ENCODE measurements around the gene BSG.
"Not testable (repeated sequence)": the region's sequence is repeated elsewhere in the genome, so short reads cannot be mapped to it uniquely, and the experiment has no call there.

The BSG gene

DNA sequence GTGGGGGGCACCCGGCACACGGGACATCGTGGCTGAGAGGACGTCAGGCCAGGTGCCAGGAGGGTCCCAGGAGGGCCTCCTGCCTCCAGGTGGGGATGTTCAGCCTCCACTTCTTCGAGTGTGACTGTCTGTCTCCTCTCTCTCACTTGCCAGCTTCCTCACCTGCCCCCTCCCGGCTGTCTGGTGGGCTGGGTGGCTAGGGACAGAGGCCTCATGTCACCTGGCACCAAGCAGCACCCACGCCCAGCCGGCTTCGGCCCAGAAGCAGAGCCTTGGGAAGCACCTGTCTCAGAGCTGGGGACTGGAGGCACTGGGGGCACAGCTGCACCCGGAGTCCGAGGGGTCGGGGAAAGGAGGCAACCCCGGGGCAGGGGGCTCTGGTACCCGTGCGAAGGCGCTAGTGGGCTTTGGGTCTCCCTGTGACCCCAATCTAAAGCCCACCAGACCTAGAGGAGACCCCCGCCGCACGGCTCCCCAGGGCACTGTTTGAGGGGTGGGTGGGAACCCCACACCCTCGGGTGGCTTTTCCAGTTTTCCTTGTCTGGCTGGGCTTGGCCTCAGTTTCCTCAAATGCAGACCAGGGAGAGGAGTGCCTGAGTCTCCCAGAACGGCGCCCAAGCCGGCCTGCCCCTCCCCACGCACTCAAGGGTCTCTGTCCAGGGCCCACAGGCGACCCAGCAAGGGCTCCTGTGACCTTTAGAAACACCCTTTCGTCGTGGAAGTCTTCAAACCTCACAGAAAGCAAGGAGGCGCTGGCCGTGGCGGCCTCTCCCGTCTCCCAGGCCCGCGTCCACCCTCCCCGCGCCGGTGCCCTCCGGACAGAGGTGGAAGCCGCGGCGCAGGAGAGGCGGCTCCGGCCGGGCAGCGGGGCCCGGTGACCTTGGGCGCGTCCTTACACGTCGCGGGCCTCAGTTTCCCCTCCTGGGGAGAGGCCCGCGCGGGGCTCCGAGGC is 16.6 kb downstream of the BSG start:
- no peak for DNase-seq

DNA sequence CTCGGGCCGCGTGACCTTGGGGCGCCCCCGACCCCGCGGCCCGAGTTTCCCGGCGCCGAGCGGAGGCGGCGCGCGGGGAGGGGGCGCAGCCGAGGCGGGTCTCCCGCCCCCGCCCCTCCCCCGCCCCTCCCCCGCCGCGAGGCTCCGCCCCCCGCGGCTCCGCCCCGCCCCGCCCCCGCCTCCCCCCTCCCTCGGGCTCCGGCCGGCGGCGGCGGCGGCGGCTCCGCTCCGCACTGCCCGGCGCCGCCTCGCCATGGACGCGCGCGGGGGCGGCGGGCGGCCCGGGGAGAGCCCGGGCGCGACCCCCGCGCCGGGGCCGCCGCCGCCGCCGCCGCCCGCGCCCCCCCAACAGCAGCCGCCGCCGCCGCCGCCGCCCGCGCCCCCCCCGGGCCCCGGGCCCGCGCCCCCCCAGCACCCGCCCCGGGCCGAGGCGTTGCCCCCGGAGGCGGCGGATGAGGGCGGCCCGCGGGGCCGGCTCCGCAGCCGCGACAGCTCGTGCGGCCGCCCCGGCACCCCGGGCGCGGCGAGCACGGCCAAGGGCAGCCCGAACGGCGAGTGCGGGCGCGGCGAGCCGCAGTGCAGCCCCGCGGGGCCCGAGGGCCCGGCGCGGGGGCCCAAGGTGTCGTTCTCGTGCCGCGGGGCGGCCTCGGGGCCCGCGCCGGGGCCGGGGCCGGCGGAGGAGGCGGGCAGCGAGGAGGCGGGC is 17.4 kb downstream of the BSG start, which contains the start of gene HCN2:
TSS of gene HCN2 (plus strand) at position 189 of the 703 bp plus-strand sequence. CDS start at position 254, 65 bp downstream.
- no peak for DNase-seq

DNA sequence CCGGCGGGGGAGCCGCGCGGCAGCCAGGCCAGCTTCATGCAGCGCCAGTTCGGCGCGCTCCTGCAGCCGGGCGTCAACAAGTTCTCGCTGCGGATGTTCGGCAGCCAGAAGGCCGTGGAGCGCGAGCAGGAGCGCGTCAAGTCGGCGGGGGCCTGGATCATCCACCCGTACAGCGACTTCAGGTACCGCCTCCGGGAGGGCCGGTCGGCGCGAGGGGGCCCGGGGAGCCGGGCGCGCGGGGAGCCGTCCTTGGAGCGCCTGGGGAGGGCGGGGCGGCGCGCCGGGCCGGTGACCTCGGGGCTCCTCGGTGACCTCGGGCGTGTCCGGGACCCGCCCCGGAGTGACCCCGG is 18.0 kb downstream of the BSG start:
- DNase-seq: no peak

DNA sequence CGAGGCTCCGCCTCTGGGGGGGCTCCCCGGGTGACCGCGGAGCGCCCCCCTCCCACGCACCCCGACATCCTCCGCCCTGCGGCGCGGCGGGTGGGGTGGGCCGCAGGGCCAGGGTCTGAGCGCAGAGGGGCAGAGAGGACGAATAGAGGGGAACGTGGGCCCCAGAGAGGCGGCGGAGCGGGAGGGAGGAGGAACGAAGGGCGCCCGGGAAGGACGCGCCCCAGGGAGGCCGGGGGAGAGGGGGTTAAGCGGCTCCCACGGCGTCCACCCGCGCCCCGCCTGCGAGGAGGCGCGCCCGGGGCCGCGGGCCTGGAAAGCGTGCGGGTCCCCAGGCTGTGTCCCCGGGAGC is 18.3 kb downstream of the BSG start:
- no peak for DNase-seq

DNA sequence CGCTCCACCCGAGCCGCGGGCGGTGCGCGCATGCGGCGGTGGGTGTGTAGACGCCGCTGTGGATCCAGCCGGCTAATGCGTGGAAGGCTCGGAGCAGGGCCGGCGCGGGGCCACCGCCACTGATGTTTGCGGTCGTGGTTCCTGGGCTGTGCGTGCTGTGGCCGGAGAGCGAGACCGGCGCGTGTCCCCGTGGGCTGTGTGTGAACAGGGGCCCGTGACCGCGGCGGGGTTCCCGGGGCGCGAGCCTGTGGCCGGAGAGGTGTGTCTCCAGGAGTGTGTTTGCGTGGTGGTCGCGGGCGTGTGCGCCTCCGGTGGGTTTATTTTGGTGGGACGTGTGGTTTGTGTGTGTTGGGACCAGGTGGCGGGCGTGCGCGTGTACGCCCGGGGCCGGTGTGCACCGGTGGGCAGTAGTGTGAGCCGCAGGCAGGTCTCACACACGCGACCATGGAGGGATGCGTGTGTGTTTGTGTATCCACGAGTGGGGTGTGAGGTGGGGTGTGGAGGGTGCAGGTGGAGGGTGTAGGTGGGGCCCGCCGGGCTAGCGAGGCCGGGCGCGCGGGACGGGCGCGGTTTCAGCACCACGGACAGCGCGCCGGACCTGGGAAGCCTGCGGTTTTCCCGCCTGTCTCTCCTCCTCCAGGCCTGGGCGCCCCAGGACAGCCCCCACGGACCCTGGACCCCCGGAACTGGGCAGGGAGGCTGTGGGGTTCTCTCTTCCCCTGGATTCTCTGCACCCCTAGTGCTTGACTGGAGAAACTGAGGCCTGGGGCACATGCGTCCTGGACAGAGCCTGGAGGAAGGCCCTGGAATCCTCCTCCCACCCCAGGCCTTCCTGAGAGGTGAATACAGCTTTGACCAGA is 18.9 kb downstream of the BSG start:
- DNase-seq: no peak

DNA sequence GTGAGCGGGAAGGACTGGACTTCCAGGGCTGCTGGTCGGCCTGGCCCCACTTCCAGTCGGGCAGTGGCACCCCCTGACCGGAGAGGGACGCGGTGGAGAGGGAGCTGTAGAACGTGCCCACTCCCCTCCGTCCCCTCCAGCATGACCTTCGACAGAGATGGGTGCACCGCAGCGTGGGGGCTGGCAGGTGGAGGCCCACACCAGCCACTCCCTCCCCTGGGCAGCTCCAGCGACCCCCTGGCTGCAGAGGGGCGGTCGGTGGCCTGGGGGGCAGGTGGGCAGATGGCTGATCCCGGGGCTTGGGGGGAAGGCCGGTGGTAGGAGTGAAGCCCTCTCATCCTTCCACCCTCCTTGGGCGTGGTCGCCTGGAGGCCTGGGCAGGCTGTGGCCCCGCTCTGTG is 19.7 kb downstream of the BSG start:
- no peak for DNase-seq

DNA sequence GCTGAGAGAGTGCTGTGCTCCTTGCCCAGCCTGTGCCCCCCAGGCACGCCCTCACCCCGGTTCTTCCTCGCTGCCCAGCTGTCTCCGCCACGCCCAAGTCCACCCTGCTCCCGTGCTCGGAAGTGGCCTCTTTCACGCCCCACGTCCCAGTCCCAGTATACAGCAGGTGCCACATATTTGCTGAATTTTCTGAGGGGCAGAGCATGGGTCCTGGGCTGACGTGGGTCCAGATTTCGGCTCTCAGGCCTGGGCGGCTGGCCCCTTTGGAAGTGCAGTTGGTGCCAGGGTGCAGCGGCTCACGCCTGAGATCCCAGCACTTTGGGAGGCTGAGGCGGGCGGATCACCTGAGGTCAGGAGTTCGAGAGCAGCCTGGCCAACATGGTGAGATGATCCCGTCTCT is 20.7 kb downstream of the BSG start:
- DNase-seq: no peak

DNA sequence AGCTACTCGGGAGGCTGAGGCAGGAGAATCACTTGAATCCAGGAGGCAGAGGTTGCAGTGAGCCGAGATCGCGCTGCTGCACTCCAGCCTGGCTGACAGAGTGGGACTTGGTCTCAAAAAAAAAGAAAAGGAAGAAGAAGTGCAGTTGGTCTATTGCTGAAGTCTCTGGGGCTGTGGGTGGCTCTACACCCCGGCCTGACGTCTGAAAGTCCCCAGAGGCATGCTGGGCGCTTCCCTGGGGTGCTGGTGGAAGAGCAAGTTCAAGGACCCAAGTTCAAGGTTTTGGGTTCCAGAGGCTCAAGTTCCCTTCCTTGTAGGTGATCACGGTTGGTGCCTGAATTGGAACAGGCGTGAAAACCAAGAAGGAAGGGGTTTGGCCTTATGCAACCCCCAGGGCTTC is 21.1 kb downstream of the BSG start:
- no peak for DNase-seq

DNA sequence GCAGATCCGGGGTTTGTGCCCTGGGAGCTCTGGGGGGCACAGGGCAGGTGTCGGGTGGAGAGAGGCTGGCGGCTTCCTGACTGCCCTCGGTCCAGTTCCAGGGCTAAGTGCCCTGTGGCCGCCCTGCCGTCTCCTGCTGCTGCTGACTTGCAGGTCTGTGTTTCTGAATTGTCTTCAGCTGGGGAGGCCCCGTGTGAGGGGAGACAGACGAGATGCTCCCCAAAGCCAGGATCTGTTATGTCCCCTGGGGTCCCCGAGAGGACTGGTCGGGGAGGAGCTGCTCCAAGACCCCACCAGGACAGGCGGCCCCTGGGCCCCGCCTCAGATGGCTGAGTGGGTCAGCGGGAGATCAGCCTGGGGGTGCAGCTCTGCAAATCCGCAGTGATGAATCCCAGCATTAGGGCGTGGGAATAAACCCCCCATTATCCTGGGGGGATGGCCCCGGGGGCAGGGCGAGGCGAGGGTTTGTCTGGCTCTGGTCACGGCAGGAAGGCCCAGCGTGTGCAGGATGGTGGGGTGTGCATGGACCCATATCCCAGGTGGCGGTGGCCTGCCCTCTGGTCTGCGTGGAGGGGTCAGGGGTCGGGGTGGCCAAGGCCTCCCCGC is 22.0 kb downstream of the BSG start:
- DNase-seq: no peak

DNA sequence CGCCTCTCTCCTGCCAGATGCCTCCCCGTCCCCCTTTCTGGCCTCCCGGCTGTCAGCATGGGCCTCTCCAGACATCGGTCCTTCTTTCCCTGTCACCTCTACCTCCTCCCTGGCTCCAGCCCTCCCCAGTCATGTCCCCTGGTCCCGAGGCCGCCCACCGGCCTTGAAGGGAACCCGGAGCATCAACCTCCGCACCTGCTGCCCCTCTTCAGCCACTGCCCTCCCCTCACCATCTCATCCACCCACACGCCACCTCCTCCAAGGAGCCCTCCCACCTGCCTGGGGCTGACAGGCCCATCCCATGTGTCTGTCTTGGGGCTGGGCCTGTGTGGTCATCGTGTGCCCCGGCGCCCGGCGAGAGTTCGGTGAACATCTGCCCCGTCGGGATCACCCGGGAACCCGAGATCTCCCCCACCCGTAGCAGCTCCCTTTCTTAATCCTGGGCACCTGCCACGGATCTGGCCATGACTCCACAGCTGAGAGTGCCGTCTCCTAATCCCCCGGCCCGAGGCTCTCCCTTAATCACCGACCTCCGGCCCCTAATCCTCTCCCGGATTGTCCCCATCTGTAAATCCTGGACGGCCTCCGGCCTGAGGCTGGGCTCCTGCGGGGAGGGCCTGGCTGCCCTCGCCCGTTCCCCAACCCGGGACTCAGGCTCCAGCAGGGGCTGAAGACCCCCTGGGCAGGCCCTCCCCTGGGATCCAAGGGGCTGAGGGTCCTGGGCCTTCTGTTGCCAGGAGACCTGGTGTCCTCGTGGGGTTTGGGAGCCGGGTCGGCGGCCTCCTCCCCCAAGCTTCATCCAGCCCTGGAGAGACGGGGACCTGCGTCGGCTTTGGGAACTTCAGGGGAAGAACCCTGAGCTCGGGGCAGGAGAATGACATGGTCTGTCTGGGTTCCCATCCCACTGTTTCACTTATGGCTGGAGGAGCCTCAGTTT is 23.2 kb downstream of the BSG start:
- no peak for DNase-seq

DNA sequence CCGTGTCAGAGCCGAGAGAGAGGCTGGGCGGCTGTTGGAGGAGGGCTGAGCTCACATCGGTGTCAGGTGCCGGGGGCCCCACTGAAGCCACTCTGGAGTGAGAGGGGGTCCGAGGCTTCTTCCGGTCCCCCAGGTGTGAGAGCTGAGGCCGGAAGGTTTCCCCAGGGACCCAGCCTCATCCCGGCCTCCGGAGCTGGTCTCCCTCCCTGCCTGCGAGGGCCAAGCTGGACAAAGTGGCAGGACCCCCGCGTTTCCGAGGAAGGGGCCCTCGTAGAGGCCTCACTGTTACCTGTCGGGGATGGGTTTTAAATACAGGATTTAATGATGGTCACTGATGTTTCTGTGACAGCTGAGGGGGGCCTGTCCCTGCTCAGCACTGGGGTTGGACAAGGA is 23.9 kb downstream of the BSG start:
- DNase-seq: no peak

DNA sequence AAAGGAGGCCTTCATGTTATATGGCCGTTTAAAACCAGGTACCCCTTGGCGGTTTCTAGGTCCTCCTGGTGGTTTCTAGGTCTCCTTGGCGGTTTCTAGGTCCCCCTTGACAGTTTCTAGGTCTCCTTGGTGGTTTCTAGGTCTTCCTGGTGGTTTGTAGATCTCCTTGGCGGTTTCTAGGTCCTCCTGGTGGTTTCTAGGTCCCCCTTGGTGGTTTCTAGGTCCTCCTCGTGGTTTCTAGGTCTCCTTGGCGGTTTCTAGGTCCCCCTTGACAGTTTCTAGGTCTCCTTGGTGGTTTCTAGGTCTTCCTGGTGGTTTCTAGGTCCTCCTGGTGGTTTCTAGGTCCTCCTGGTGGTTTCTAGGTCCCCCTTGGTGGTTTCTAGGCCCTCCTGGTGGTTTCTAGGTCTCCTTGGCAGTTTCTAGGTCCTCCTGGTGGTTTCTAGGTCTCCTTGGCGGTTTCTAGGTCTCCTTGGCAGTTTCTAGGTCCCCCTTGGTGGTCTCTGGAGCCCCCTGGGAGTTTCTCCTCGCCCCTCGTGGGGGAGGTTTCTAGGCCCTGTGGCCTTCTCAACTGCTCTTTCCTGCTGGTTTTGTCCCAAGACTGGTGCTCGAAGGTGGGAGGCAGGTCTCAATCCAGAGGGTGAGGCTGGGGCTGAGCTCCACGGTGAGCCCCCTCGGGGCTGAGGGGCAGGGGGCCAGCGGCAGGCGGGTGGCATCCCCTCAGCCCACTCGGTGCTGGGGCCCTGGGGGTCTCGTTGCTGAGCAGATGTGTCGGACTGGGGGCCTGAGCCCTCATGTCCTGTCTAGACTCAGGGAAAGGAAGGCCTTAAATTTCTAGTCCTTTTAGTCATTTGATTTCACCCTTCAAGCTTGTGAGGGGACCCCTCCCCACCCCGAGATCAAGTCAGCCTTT is 25.3 kb downstream of the BSG start:
- no peak for DNase-seq

DNA sequence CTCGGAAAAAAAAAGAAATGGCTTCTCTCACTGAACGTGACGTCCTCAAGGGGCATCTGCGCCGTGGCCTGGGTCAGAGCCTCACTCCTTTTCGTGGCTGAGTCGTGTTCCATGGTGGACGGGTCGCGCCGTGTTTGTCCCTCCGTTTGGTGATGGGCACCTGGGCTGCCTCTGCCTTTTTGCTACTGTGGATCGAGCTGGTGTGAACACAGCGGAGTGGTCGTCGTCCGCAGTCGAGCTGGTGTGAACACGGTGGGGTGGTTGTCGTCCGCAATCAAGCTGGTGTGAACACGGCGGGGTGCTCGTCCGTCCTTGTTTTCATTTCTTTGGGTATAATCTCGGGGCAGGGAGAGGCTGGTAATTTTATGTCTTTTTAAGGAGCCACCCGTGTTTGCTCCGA is 28.9 kb downstream of the BSG start:
- DNase-seq: no peak

DNA sequence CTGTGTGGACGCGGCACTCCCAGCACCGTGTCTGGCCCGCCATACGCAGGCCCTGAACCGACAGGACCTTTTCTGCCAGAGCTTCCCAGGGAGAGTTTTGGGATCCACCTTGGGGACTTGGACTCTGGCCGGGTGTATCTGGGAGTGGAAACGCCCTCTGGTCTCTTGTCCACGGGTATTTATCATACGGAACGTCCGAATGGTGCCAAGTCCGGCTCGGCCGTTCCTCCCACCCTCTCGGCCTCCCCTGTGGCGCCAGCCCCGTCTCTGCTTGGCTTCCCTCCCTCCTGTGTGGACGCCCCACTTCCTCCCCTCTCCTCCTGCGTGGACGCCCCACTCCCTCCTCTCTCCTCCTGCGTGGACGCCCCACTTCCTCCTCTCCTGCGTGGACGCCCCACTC is 29.4 kb downstream of the BSG start:
- no peak for DNase-seq

DNA sequence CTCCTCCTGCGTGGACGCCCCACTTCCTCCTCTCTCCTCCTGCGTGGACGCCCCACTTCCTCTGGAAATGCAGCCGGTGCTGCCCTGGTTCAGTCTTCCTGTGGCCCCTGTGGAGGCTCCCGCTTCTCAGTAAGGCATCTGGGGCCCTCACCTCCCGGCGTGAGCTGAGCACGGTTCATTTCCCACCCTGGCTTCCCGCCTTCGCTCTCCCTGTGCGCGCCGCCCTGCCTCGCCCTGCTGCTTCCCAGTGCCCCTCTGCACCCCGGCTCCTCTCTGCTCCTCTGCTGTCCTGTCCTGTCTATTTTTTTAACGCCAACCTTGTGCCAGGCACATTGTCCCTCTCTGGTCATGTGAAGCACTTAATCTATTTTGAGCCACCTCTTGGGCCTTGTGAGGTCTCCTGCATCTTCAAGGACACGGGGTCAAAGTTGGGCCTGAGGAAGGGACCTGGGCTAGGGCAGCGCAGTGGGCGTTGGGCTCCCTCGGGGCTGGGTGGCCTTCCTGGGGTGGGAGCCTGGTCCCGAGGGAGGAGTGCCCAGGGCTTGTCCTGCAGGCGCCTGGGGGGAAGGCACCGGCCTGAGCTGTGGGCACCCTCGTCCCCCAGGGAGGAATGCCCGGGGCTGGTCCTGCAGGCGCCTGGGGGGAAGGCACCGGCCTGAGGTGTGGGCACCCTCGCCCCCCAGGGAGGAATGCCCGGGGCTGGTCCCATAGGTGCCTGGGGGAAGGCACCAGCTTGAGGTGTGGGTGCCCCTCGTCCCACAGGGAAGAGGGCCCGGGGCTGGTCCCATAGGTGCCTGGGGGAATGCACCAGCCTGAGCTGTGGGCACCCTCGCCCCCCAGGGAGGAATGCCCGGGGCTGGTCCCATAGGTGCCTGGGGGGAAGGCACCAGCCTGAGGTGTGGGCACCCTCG is 30.2 kb downstream of the BSG start:
- DNase-seq: no peak

DNA sequence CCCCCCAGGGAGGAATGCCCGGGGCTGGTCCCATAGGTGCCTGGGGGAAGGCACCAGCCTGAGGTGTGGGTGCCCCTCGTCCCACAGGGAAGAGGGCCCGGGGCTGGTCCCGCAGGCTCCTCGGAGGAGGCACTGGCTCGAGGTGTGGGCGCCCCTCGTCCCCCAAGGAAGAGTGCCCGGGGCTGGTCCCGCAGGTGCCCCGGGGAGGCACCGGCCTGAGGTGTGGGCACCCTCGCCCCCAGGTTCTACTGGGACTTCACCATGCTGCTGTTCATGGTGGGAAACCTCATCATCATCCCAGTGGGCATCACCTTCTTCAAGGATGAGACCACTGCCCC is 30.9 kb downstream of the BSG start:
- DNase-seq: not testable (repeated sequence)

DNA sequence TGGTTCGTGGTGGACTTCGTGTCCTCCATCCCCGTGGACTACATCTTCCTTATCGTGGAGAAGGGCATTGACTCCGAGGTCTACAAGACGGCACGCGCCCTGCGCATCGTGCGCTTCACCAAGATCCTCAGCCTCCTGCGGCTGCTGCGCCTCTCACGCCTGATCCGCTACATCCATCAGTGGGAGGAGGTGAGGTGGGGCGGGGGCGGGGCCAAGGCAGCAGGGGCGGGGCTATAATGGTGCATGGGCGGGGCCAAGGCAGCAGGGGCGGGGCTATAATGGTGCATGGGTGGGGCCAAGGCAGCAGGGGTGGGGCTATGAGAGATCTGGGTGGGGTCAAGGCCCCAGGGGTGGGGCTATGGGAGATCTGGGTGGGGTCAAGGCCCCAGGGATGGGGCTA is 31.4 kb downstream of the BSG start:
- not testable (repeated sequence) for DNase-seq

DNA sequence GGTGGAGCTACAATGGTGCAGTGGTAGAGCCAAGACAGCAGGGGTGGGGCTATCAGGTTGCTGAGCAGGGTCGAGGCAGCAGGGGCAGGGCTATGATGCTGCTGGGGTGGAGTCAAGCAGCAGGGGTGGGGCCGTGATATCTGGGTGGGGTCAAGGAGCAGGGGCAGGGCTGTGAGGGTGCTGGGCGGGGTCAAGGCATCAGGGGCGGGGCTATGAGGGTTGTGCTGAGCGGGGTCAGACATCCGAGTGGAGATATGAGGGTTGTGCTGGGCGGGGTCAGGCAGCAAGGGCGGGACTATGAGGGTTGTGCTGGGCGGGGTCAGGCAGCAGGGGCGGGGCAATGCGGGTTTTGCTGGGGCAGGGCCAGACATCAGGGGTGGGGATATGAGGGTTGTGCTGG is 32.0 kb downstream of the BSG start:
- DNase-seq: no peak

DNA sequence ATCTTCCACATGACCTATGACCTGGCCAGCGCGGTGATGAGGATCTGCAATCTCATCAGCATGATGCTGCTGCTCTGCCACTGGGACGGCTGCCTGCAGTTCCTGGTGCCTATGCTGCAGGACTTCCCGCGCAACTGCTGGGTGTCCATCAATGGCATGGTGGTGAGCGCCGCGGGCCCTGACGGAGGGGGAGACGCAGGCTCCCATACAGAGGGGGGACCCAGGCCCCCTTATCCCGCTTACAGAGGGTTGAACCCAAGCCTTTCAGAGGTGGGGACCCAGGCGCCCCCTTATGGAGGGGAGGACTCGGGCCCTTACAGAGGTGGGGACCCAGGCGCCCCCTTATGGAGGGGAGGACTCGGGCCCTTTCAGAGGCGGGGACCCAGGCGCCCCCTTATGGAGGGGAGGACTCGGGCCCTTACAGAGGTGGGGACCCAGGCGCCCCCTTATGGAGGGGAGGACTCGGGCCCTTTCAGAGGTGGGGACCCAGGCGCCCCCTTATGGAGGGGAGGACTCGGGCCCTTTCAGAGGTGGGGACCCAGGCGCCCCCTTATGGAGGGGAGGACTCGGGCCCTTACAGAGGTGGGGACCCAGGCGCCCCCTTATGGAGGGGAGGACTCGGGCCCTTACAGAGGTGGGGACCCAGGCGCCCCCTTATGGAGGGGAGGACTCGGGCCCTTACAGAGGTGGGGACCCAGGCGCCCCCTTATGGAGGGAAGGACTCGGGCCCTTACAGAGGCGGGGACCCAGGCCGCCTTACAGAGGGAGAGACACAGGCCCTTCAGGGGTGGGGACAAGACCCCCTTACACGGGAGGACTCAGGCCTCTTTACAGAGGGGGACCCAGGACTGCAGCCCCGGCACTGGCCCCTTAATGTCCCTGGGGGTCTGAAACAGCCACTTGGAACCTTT is 32.9 kb downstream of the BSG start:
- DNase-seq: not testable (repeated sequence)

Data from DMS79 (cell line).